GM21381 (cell line): ENCODE measurements around the gene NMBR.
"Not testable (repeated sequence)": the region's sequence is repeated elsewhere in the genome, so short reads cannot be mapped to it uniquely, and the experiment has no call there.

Experiments
- ATAC-seq: cut with Tn5 transposase; IDR thresholded peaks from one replicate; pipeline ENCODE4 v1.9.1; 2021; ENCODE audit warnings: mild to moderate bottlenecking, moderate library complexity; ENCODE audit not compliant: unreplicated experiment

Gene NMBR

GRCh38 chr6:142155091-142155490 lies 8.2 kb upstream of the NMBR start:
- no peak for ATAC-seq

GRCh38 chr6:142154336-142154735 lies 7.4 kb upstream of the NMBR start:
- no peak for ATAC-seq

GRCh38 chr6:142153196-142153595 lies 6.3 kb upstream of the NMBR start:
- ATAC-seq = no peak

- no peak for ATAC-seq
Measured at GRCh38 chr6:142152746-142153145, 5.8 kb upstream of the NMBR start.

- ATAC-seq = not testable (repeated sequence)
Measured at GRCh38 chr6:142141531-142141930, 5.4 kb downstream of the NMBR start.

- no peak for ATAC-seq
Measured at GRCh38 chr6:142138876-142139275, 8.0 kb downstream of the NMBR start.

GRCh38 chr6:142132625-142133024 lies 14.3 kb downstream of the NMBR start, which contains the start of gene GJE1:
Gene GJE1, plus strand, starts transcription at chr6:142132925. Its CDS starts 234 bp downstream, at chr6:142133159.
- ATAC-seq = no peak

- no peak for ATAC-seq
Measured at GRCh38 chr6:142130814-142131213, 16.1 kb downstream of the NMBR start.

- ATAC-seq = no peak
Measured at GRCh38 chr6:142121342-142121741, 25.6 kb downstream of the NMBR start.

- ATAC-seq = no peak
Measured at GRCh38 chr6:142118925-142119324, 28.0 kb downstream of the NMBR start.

GRCh38 chr6:142118328-142118727 lies 28.6 kb downstream of the NMBR start:
- ATAC-seq = no peak

- no peak for ATAC-seq
Measured at GRCh38 chr6:142117366-142117765, 29.6 kb downstream of the NMBR start.

- no peak for ATAC-seq
Measured at GRCh38 chr6:142112451-142113061, 34.4 kb downstream of the NMBR start.

- not testable (repeated sequence) for ATAC-seq
Measured at GRCh38 chr6:142110820-142111219, 36.1 kb downstream of the NMBR start.

GRCh38 chr6:142104820-142105219 lies 42.1 kb downstream of the NMBR start:
- not testable (repeated sequence) for ATAC-seq

GRCh38 chr6:142088858-142089216 lies 58.1 kb downstream of the NMBR start:
- no peak for ATAC-seq

- ATAC-seq = no peak
Measured at GRCh38 chr6:142087950-142088857, 58.7 kb downstream of the NMBR start.

- no peak for ATAC-seq
Measured at GRCh38 chr6:142079130-142079529, 67.8 kb downstream of the NMBR start.

GRCh38 chr6:142075516-142076101 lies 71.3 kb downstream of the NMBR start:
- ATAC-seq = no peak

GRCh38 chr6:142074516-142074915 lies 72.4 kb downstream of the NMBR start:
- no peak for ATAC-seq

GRCh38 chr6:142071981-142072380 lies 74.9 kb downstream of the NMBR start:
- no peak for ATAC-seq

- ATAC-seq = no peak
Measured at GRCh38 chr6:142068416-142068815, 78.5 kb downstream of the NMBR start.
